ENCODE measurements around the gene XRCC3. TPM values are rescaled to one million over a fixed set of nuclear protein-coding genes. Genes with fewer than 3 reads are reported as not detected.

XRCC3 gene
- total RNA-seq, 1 experiment from 2014 or later, result 46.7 TPM

DNA sequence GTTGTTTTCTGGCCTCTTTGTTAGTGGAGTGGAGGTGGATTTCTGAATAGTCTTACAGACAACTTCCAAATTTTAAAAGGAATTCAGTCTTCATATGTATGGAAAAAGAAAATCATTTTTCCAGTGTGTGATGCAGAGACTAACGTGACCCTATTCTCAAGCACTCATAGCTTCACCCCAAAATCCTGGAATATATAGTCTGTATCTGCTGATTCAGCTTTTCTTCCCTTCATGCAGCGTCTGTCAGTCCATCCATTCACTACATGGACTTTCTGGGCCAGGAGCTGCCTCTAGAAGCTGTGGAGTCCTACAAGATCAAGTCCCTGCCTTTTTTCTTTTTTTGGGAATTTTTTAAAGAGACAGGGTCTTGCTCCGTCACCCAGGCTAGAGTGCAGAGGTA lies 62.4 kb downstream of the XRCC3 start (continued):
- TF ChIP-seq, protein P1, sequence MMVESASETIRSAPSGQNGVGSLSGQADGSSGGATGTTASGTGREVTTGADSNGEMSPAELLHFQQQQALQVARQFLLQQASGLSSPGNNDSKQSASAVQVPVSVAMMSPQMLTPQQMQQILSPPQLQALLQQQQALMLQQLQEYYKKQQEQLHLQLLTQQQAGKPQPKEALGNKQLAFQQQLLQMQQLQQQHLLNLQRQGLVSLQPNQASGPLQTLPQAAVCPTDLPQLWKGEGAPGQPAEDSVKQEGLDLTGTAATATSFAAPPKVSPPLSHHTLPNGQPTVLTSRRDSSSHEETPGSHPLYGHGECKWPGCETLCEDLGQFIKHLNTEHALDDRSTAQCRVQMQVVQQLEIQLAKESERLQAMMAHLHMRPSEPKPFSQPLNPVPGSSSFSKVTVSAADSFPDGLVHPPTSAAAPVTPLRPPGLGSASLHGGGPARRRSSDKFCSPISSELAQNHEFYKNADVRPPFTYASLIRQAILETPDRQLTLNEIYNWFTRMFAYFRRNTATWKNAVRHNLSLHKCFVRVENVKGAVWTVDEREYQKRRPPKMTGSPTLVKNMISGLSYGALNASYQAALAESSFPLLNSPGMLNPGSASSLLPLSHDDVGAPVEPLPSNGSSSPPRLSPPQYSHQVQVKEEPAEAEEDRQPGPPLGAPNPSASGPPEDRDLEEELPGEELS (CRISPR knock-in tag; IDR thresholded peaks at IDR 0.05), result no peak
- TF ChIP-seq, protein P2, sequence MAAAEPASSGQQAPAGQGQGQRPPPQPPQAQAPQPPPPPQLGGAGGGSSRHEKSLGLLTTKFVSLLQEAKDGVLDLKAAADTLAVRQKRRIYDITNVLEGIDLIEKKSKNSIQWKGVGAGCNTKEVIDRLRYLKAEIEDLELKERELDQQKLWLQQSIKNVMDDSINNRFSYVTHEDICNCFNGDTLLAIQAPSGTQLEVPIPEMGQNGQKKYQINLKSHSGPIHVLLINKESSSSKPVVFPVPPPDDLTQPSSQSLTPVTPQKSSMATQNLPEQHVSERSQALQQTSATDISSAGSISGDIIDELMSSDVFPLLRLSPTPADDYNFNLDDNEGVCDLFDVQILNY (CRISPR knock-in tag; IDR thresholded peaks at IDR 0.05), result no peak
- TF ChIP-seq, protein P3, sequence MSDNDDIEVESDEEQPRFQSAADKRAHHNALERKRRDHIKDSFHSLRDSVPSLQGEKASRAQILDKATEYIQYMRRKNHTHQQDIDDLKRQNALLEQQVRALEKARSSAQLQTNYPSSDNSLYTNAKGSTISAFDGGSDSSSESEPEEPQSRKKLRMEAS (CRISPR knock-in tag; IDR thresholded peaks at IDR 0.05), result no peak
- TF ChIP-seq, protein P4, sequence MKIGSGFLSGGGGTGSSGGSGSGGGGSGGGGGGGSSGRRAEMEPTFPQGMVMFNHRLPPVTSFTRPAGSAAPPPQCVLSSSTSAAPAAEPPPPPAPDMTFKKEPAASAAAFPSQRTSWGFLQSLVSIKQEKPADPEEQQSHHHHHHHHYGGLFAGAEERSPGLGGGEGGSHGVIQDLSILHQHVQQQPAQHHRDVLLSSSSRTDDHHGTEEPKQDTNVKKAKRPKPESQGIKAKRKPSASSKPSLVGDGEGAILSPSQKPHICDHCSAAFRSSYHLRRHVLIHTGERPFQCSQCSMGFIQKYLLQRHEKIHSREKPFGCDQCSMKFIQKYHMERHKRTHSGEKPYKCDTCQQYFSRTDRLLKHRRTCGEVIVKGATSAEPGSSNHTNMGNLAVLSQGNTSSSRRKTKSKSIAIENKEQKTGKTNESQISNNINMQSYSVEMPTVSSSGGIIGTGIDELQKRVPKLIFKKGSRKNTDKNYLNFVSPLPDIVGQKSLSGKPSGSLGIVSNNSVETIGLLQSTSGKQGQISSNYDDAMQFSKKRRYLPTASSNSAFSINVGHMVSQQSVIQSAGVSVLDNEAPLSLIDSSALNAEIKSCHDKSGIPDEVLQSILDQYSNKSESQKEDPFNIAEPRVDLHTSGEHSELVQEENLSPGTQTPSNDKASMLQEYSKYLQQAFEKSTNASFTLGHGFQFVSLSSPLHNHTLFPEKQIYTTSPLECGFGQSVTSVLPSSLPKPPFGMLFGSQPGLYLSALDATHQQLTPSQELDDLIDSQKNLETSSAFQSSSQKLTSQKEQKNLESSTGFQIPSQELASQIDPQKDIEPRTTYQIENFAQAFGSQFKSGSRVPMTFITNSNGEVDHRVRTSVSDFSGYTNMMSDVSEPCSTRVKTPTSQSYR (CRISPR knock-in tag; IDR thresholded peaks at IDR 0.05), result no peak

DNA sequence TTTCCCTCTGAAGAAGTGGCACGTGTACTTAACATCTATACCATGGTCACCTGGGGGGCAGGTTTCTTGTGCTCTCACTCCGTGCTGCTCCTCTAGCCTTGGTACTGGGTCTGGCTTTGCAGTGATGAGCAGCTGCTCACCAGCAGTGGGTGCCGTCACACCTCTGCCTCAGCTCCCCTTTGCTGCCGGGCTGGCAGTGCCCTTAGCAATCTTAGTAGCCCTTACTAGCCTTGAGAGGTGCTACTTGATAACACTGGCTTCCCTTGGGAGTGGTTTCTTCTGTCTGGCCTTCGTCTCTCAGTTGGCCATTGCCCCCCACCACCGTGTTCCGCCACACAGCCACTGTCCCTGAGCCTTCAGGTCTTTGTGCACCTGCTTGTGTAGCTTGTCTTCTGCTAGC lies 63.7 kb downstream of the XRCC3 start:
- DNase-seq (ENCODE audit: low spot score), result peak; percentile 19
- CTCF ChIA-PET, result interaction anchor here (0.8 kb wide), 1 partner anchor 28 kb away, joined by 4 read pairs; no protein-coding TSS in a partner anchor
- 0 out of 2 replicates have a peak, but pooled peaks have one; percentile 56 for ATAC-seq
- no peak for TF ChIP-seq FOXK1 (CRISPR knock-in tag; IDR thresholded peaks at IDR 0.05)
- TF ChIP-seq, protein P5, sequence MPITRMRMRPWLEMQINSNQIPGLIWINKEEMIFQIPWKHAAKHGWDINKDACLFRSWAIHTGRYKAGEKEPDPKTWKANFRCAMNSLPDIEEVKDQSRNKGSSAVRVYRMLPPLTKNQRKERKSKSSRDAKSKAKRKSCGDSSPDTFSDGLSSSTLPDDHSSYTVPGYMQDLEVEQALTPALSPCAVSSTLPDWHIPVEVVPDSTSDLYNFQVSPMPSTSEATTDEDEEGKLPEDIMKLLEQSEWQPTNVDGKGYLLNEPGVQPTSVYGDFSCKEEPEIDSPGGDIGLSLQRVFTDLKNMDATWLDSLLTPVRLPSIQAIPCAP (CRISPR knock-in tag; IDR thresholded peaks at IDR 0.05), result no peak
- TF ChIP-seq, protein P4 (CRISPR knock-in tag; IDR thresholded peaks at IDR 0.05), result no peak
- no peak for TF ChIP-seq ZNF263 (CRISPR knock-in tag; IDR thresholded peaks at IDR 0.05; ENCODE audit: low read depth)
- no peak for TF ChIP-seq JUN (CRISPR knock-in tag; IDR thresholded peaks at IDR 0.05)
- TF ChIP-seq, protein P6, sequence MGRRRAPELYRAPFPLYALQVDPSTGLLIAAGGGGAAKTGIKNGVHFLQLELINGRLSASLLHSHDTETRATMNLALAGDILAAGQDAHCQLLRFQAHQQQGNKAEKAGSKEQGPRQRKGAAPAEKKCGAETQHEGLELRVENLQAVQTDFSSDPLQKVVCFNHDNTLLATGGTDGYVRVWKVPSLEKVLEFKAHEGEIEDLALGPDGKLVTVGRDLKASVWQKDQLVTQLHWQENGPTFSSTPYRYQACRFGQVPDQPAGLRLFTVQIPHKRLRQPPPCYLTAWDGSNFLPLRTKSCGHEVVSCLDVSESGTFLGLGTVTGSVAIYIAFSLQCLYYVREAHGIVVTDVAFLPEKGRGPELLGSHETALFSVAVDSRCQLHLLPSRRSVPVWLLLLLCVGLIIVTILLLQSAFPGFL (CRISPR knock-in tag; IDR thresholded peaks at IDR 0.05; ENCODE audit: borderline replicate concordance), result no peak
- TF ChIP-seq ZNF396 (CRISPR knock-in tag; IDR thresholded peaks at IDR 0.05; ENCODE audit: borderline replicate concordance), result no peak
- TF ChIP-seq ZNF219 (CRISPR knock-in tag; IDR thresholded peaks at IDR 0.05; ENCODE audit: borderline replicate concordance), result no peak
- TF ChIP-seq CREB1 (CRISPR knock-in tag; IDR thresholded peaks at IDR 0.05), result no peak
- no peak for TF ChIP-seq HMGA2 (CRISPR knock-in tag; IDR thresholded peaks at IDR 0.05)
- TF ChIP-seq, protein P7, sequence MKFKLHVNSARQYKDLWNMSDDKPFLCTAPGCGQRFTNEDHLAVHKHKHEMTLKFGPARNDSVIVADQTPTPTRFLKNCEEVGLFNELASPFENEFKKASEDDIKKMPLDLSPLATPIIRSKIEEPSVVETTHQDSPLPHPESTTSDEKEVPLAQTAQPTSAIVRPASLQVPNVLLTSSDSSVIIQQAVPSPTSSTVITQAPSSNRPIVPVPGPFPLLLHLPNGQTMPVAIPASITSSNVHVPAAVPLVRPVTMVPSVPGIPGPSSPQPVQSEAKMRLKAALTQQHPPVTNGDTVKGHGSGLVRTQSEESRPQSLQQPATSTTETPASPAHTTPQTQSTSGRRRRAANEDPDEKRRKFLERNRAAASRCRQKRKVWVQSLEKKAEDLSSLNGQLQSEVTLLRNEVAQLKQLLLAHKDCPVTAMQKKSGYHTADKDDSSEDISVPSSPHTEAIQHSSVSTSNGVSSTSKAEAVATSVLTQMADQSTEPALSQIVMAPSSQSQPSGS (CRISPR knock-in tag; IDR thresholded peaks at IDR 0.05; ENCODE audit: borderline replicate concordance, low read depth), result no peak
- Mint-ChIP-seq H3K9me3 (no peaks in the 10 kb centered on the region), H3K27ac (no peak overlapping the region; the same call in 1 of the 2 replicates), H3K36me3 (peaks cover 19% of the 10 kb centered on the region), H3K4me1 (no peaks in the 10 kb centered on the region), H3K27me3 (ENCODE audit: low read depth) (no peaks in the 10 kb centered on the region), H3K4me3 (no peak overlapping the region)
- POLR2A ChIA-PET, result interaction anchor here (0.7 kb wide), 1 partner anchor 183 kb away, joined by 3 read pairs; no protein-coding TSS in a partner anchor

All from WTC11 (cell line).